Uterus (tissue), 4 donors: ENCODE data around the gene SRP72. TPM values are rescaled to one million over a fixed set of nuclear protein-coding genes. Genes with fewer than 3 reads are reported as not detected.

ENCODE experiments used
- DNase-seq, 2 donors: peaks; one replicate each; pipeline ENCODE4 v3.0.0-alpha.2; 2019 to 2020
- H3K27ac ChIP-seq, 2 donors: fragments of 200-600 bp; sonication (generic); 1 replicate in 1 of 2; 2 replicates in 1 of 2; pipeline ENCODE4 v1.5.1; 2016 to 2018
- H3K27me3 ChIP-seq, 2 donors: fragments of 200-600 bp; sonication (generic); one replicate each; pipeline ENCODE4 v1.5.1; 2018 to 2019; ENCODE audit warnings: control low read depth in 1 of 2
- H3K36me3 ChIP-seq, 2 donors: fragments of 200-600 bp; sonication (generic); one replicate each; pipeline ENCODE4 v1.5.1; 2019; ENCODE audit warnings: control low read depth in 1 of 2
- H3K4me1 ChIP-seq, 2 donors: fragments of 200-600 bp; sonication (generic); one replicate each; pipeline ENCODE4 v1.5.1; 2018 to 2019; ENCODE audit warnings: control low read depth in 1 of 2
- H3K4me3 ChIP-seq, 2 donors: fragments of 200-600 bp; sonication (generic); 1 replicate in 1 of 2; 2 replicates in 1 of 2; pipeline ENCODE4 v1.5.1; 2018 to 2019; ENCODE audit warnings: mild to moderate bottlenecking in 1 of 2
- H3K9me3 ChIP-seq, 2 donors: fragments of 200-600 bp; sonication (generic); one replicate each; pipeline ENCODE4 v1.5.1; 2019; ENCODE audit warnings: control low read depth in 1 of 2
- POLR2A ChIP-seq, 2 donors: fragments of 450-650 bp; IDR thresholded peaks; one replicate each; pipeline ENCODE4 v1.6.1; 2016; ENCODE audit warnings: antibody characterized with exemption in 2 of 2, mild to moderate bottlenecking in 1 of 2, moderate library complexity in 1 of 2
- intact Hi-C: fragments of 100-400 bp; cut with DNase I; formaldehyde crosslinking; loops from one replicate; pipeline ENCODE4 v1.15.1; 2023; ENCODE audit warnings: low total_unique reads
- total RNA-seq, 4 donors: library from RNA; depleted of rRNA in 3 of 4; stranded (reverse); fragments of >200 nt in 3 of 4; gene quantifications; one replicate each; pipeline versions ENCODE4 v1.1.0 to v1.2.4, GENCODE V29; 2014 to 2023
- TF ChIP-seq, protein P1 (sequence below), 4 experiments: fragments of 200-600 bp in 2 of 4; fragments of 450-650 bp in 2 of 4; sonication (generic) in 2 of 4; IDR thresholded peaks; one replicate each; pipeline ENCODE4 v1.5.1; 2016 to 2019; ENCODE audit warnings: antibody characterized with exemption in 4 of 4, mild to moderate bottlenecking in 2 of 4, moderate library complexity in 1 of 4
- donor health status: DM: yes; HTN: yes; CAD: no.

Gene SRP72
- total RNA-seq, 4 donors from 2014 or later: 52.1 to 121 (median 68.2) TPM

- no peak for TF ChIP-seq POLR2A (IDR thresholded peaks at IDR 0.05)
- TF ChIP-seq, protein P1, sequence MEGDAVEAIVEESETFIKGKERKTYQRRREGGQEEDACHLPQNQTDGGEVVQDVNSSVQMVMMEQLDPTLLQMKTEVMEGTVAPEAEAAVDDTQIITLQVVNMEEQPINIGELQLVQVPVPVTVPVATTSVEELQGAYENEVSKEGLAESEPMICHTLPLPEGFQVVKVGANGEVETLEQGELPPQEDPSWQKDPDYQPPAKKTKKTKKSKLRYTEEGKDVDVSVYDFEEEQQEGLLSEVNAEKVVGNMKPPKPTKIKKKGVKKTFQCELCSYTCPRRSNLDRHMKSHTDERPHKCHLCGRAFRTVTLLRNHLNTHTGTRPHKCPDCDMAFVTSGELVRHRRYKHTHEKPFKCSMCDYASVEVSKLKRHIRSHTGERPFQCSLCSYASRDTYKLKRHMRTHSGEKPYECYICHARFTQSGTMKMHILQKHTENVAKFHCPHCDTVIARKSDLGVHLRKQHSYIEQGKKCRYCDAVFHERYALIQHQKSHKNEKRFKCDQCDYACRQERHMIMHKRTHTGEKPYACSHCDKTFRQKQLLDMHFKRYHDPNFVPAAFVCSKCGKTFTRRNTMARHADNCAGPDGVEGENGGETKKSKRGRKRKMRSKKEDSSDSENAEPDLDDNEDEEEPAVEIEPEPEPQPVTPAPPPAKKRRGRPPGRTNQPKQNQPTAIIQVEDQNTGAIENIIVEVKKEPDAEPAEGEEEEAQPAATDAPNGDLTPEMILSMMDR (IDR thresholded peaks at IDR 0.05): no peak
- Histone ChIP-seq H3K4me1 (no peaks in the 10 kb centered on the region), H3K36me3 (no peaks in the 10 kb centered on the region), H3K27me3 (no peaks in the 10 kb centered on the region), H3K4me3 (no peak overlapping the region), H3K27ac (no peak overlapping the region), H3K9me3 (no peaks in the 10 kb centered on the region)
- intact Hi-C loops: no loop called here
- DNase-seq: no peak
Observed at GRCh38 chr4:56426273-56426672, 41.1 kb upstream of the SRP72 start.

GRCh38 chr4:56427179-56427578, 40.2 kb upstream of the SRP72 start:
- H3K4me1 ChIP-seq: no peaks in the 10 kb centered on the region
- H3K27me3 ChIP-seq: no peaks in the 10 kb centered on the region
- H3K27ac ChIP-seq: no peak overlapping the region
- no peak for DNase-seq
- H3K9me3 ChIP-seq: no peaks in the 10 kb centered on the region
- H3K36me3 ChIP-seq: no peaks in the 10 kb centered on the region
- H3K4me3 ChIP-seq: no peak overlapping the region
- intact Hi-C loops: no loop called here
- TF ChIP-seq, protein P1 (IDR thresholded peaks at IDR 0.05): no peak

GRCh38 chr4:56430203-56430602, 37.2 kb upstream of the SRP72 start:
- intact Hi-C loops: no loop called here
- Histone ChIP-seq H3K9me3 (no peaks in the 10 kb centered on the region), H3K27me3 (no peaks in the 10 kb centered on the region), H3K4me3 (no peak overlapping the region), H3K36me3 (no peaks in the 10 kb centered on the region), H3K27ac (no peak overlapping the region), H3K4me1 (no peaks in the 10 kb centered on the region)
- no peak for DNase-seq
- TF ChIP-seq POLR2A (IDR thresholded peaks at IDR 0.05): no peak
- TF ChIP-seq, protein P1 (IDR thresholded peaks at IDR 0.05): no peak

- H3K27ac ChIP-seq: no peak overlapping the region
- H3K36me3 ChIP-seq: no peaks in the 10 kb centered on the region
- TF ChIP-seq, protein P1 (IDR thresholded peaks at IDR 0.05): no peak
- H3K27me3 ChIP-seq: no peaks in the 10 kb centered on the region
- DNase-seq: no peak
- no peaks in the 10 kb centered on the region for H3K9me3 ChIP-seq
- H3K4me1 ChIP-seq: no peaks in the 10 kb centered on the region
- intact Hi-C loops: no loop called here
- no peak overlapping the region for H3K4me3 ChIP-seq
Observed at GRCh38 chr4:56433280-56433679, 34.1 kb upstream of the SRP72 start.

DNA sequence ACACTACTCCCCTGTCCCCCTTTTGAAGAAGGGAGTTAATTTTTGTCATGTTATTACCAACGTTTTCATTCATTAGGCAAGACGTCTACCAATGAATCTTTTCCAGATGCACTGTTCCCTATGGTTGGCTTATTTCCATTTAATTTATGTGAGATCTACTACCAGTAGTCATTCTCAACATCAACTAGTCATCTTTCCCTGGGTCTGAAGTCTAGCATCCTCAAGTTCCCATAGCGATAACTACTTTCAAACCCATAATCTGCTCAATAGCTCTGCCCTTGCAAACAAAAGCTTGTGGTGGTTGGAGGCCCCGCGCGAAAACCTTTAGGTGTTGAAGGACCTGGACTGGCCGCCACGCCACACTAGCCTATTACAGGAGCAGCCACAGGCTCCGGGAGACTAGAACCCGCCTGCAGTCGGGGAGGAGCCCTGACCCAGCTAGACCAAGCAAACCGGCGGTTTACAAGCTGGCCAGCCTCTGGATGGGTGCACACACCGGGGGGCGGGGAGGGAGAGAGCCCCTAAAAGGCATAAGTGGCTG, 32.7 kb upstream of the SRP72 start:
- no peaks in the 10 kb centered on the region for H3K4me1 ChIP-seq
- DNase-seq: peak in 1 of 2 donors; percentile 43
- no peaks in the 10 kb centered on the region for H3K36me3 ChIP-seq
- no peak for TF ChIP-seq POLR2A (IDR thresholded peaks at IDR 0.05)
- TF ChIP-seq, protein P1 (IDR thresholded peaks at IDR 0.05): no peak
- peak overlapping the region; percentile 96 for H3K27ac ChIP-seq
- H3K4me3 ChIP-seq: peak overlapping the region; percentile 60 to 62
- no peaks in the 10 kb centered on the region for H3K27me3 ChIP-seq
- H3K9me3 ChIP-seq: no peaks in the 10 kb centered on the region
- intact Hi-C loops: no loop called here
